NK-92 (cell line): ENCODE measurements around the gene CCL1.

Experiments used
- DNase-seq: peaks from one replicate; lab custom pipeline; 2025; ENCODE audit not compliant: unreplicated experiment; lab: John Stamatoyannopoulos, UW

The CCL1 gene, protein sequence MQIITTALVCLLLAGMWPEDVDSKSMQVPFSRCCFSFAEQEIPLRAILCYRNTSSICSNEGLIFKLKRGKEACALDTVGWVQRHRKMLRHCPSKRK

DNA sequence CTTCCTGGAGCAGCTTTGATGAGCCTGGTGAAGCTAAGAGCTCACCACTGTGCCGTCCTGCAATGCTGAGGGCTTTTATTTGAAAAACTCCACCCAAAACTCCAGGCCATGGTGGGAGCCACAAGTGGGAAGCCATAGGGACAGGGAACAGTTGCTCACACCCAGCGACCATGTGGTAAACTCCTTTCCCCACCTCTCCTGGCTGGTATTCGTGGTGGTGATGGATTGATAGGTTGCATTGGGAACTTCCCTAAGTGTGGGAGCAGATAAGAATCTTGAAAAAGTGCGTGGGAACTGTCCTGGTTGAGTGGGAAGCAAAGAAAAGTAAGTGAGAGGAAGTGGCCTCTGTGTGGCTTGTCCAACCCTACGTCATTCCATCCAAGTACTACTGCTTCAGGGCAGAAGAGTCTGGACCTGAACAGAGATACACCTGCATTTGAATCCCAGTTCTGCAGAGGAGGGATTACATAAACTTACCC is at the start of gene CCL1:
TSS of gene CCL1 (minus strand) at position 51 of the 479 bp plus-strand sequence. CDS start 72 bp downstream, outside the sequence.
- no peak for DNase-seq

GRCh38 chr17:34412534-34412933 is 49.5 kb upstream of the CCL1 start:
- DNase-seq: no peak

DNA sequence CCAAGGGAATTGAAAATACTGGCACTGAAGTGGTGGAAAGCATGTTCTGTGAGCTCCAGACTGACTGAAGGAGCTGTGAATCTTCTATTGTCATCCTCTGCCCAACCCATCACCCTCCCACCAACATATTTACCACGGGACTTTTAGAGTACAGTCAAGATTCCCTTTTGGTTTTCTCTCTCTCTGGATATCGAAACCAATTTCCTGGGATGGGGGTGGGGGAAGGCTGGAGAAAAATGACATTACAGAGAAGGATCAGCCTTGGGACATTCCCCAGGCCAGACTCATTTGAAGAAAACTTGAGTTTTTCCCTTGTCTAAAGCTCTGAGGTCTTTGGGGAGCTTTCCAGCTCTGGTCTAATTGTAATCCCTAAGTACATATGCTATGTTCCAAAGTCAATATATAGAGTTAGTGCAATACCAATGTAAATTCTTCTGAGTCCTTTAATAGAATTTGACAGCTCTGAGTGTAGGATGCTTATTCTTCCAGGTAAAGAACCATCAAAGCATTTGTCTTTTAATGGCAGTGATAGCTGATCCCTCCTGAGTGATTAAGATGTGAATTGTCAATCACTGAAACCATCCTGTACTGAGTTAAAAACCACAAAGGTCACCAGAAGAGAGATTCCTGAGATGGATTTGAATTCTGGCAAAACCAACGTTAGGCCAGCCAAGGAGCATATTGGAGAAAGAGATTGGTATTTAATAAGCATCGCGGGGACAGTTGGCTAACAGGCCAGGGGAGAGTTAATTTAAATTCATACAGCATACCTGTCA is 48.8 kb upstream of the CCL1 start:
- DNase-seq: no peak

DNA sequence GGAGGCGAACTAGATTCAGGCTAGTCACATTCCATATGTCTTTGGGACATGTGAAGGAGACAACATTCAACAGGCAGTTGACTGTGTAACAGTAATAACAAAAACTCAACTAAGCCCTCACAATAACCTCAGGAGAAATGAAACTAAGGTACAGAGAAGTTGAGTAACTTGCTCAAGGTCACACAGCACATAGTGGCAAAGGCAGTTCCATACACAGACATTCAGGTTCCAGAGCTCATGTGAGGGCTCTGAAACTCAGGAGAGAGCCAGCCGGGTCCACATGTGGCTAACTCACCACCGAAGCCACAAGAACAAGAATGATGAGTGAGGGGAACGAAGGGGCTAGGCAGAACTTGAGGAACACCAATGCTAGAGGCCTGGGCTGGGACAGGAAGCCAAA is 46.3 kb upstream of the CCL1 start:
- DNase-seq: no peak

- no peak for DNase-seq
These were observed 45.4 kb upstream of the CCL1 start for GRCh38 chr17:34408439-34408838.

DNA sequence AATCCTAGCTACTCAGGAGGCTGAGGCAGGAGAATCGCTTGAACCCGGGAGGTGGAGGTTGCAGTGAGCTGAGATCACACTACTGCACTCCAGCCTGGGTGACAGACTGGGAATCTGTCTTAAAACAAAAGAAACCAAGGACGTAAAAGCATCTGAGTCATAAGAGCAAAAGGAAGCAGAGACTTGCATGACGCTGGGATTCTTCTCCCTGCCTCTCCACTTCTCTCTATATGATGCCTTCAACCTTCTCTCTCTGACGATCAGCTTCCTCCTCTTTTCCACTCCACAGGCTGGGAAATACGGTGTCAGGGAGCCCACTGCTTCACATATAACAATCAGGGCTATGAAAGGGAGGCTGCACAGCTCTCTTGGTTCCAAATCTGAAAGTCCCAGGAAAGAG is 43.2 kb upstream of the CCL1 start:
- no peak for DNase-seq

GRCh38 chr17:34403006-34403405 is 40.0 kb upstream of the CCL1 start:
- no peak for DNase-seq

DNA sequence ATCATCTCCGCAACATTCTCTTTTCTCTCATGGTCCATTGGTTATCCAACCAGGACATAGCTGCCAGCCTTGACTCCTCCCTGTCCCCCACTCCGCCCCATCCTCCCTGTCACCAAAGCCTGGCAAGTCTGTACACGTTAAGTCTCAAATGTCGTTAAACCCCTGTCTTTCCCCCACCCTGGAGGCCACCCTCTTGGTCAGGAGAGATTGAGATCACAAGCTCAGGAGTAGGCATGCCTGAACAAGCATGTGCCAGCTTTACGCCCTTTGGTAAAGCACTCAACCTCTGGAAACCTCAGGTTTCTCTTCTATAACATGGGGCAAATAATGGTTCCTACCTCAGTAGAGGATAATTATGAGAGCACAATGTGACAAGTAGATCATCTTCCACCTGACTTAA is 38.1 kb upstream of the CCL1 start:
- no peak for DNase-seq

- no peak for DNase-seq
These were observed 37.4 kb upstream of the CCL1 start for GRCh38 chr17:34400301-34400931.

- no peak for DNase-seq
These were observed 36.7 kb upstream of the CCL1 start for GRCh38 chr17:34399725-34400124.

DNA sequence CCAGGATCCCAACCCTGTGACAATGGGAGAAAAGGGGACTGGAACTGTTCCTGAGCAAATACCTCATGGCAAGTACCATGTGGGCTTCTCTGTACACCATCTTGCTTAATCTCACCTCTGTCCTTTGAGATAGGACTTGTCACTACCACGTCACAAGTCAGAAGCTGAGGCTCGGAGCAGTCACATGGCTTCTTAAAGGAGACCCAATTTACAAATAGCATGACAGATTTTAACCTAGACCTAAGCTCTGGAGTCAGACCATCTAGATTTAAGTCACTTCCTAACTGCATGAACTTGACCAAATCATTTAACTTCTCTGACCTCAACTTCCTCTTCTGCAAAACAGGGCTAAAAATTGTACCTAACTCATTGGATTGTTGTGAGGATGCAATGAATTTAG is 36.0 kb upstream of the CCL1 start:
- DNase-seq: no peak

DNA sequence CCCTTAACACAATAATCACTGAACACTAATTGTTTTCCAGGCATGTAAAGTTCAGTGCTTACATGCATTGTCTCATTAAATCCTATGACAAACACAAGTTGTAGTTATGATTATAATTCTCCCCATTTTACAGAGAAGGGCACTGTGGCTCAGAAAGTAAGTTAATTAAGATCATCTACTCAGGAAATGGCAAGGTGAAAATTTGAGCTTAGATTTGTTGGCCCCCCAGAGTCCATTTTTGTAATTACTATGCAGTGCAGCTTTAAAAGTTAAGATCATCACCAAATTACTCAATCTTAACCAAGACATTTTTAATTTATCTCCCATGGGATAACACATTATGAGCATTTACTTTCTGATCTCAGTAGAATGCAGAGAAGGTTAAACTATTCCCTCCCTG is 34.2 kb upstream of the CCL1 start:
- DNase-seq: no peak

DNA sequence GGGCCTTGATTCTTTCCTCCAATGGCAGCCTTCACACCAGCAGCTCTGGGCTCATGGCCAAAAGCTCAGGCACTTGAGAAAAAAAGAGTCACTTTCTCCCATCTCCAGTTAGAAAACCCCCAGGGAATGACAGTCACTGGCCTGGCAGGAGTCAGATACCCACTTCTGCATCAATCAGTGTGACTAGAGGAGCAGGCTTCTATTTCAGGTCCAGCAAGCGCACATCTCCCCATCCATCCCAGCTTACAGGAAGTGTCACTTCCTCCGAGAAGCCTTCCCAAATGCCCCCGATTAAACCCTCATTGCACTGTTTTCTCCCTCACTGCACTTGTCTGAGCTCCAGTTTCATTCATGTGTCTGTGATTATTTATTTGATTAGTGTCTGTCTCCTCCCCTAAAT is 30.4 kb upstream of the CCL1 start:
- DNase-seq: no peak

- DNase-seq: no peak
These were observed 28.2 kb upstream of the CCL1 start for GRCh38 chr17:34391241-34391640.

DNA sequence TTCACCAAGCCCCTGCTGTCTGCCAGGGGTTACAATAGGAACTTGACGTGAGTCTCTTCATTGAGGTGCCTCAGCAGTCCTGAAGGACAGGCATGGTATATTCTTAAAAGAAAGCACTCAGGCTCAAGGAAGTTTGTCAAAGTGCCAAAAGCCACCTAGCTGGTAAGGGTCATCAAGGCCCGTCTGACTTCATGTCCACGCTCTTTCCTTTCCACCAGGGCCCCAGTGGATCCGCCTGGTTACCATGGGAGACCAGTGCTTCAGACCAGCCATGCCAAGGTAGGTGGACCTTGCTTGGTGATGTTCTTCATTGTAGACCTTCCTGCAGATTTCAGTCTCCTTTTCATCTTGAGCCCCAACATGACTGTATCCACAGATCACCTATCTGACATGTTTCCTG is 27.6 kb upstream of the CCL1 start:
- no peak for DNase-seq

DNA sequence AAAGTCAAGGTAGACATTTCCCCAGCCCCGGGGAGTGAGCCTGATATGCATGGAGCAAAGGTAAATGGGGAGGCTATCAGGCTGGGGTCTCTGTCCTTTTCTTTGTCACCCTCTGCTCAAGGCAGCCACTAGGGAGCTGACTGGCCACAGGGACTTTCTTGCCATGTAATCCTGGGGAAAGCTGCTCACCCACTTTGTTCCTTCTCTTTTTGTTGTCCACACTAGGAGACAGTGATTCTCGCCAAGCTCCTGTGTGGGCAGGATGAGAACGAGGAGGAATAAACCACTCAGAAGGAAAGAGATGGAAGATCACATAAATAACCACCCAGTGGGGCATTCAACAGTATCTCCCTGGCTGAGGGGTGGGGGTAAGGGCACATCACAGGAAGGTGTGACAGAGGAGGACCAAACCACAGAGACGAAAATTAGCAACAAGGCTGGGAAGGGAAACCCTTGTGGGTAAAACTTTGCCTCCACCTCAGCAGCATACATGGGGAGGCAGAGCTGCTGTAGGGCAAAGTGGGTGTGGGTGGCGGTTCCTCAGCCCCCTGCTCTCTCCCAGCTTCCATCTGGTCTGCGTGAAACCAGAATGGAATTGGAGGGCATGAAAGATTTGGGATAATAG is 26.2 kb upstream of the CCL1 start:
- DNase-seq: no peak

GRCh38 chr17:34387566-34387965 is 24.5 kb upstream of the CCL1 start:
- no peak for DNase-seq

DNA sequence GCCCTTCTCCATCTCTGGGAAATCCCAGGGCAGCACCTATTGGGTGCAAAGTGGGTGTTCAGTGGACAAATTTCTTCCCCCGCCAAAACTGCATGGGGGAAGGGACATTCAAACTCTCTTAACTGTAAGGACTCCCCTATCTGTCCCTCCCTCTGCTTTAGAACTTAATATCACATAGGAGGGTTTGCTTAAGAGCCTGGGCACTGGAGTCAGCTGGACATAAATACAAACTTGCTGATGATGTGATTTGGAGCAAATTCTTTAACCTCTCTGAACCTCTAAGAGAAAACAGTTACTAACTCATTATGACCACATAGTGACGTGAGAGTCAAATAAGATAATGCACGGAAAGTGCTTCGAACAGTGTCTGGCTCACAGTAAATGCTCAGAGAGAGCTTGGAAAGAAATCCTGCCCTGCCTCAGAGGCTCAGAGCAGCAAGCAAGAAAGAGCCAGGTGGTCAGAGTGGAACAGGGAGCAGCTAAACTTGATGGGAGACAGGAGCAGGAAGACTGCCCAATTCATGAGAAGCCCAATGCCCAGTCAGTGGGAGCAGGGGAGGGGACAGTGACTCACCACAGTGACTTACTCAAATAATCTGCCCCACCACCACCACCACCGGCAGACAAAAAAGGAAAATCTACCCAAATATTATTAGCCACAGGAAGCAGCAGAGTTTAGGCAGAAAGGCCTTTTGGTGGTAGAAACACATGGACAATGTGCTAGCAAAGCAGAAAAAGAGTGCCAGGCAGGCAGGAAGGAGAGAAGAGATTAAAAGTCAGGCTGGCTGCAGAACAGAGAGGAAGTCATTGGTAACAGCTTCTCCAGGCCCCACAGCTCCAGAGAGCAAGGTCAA is 23.9 kb upstream of the CCL1 start:
- no peak for DNase-seq

GRCh38 chr17:34386343-34386696 is 23.3 kb upstream of the CCL1 start:
- no peak for DNase-seq

- DNase-seq: no peak
These were observed 22.0 kb upstream of the CCL1 start for GRCh38 chr17:34384822-34385605.
